Prostate gland (tissue), 2 donors: ENCODE results near the gene PRRG2. TPM values are rescaled to one million over a fixed set of nuclear protein-coding genes. Genes with fewer than 3 reads are reported as not detected.

Experiments
- DNase-seq: peaks from one replicate; pipeline ENCODE4 v3.0.0-alpha.2; 2019; ENCODE audit warnings: low spot score
- H3K27ac ChIP-seq, 2 donors: fragments of 200-600 bp; sonication (generic); 2 replicates each; pipeline ENCODE4 v1.5.1; 2017 to 2019
- H3K27me3 ChIP-seq: fragments of 200-600 bp; sonication (generic); replicated peaks from 2 replicates; pipeline ENCODE4 v1.5.1; 2019; ENCODE audit not compliant: insufficient read depth
- H3K36me3 ChIP-seq, 2 donors: fragments of 200-600 bp; sonication (generic); 1 replicate in 1 of 2; 2 replicates in 1 of 2; pipeline versions ENCODE4 v1.5.1 to v1.8.1; 2017 to 2019
- H3K4me1 ChIP-seq: fragments of 200-600 bp; sonication (generic); replicated peaks from 2 replicates; pipeline ENCODE4 v1.5.1; 2019
- H3K4me3 ChIP-seq, 2 donors: fragments of 200-600 bp; sonication (generic); 2 replicates each; pipeline ENCODE4 v1.5.1; 2017 to 2019
- H3K9me3 ChIP-seq: fragments of 200-600 bp; sonication (generic); 2 replicates; pipeline ENCODE4 v1.5.1; 2017
- POLR2A ChIP-seq: fragments of 450-650 bp; IDR thresholded peaks from one replicate; pipeline ENCODE4 v1.6.1; 2016; ENCODE audit warnings: antibody characterized with exemption, mild to moderate bottlenecking
- POLR2AphosphoS5 ChIP-seq: sonication (generic); formaldehyde crosslinking; IDR thresholded peaks from one replicate; pipeline ENCODE4 v1.6.1; 2017; ENCODE audit warnings: antibody characterized with exemption
- WGBS: methylation state at CpG from one replicate; pipeline ENCODE4 v1.1.5; 2018; 5-methylcytosine and 5-hydroxymethylcytosine counted together
- intact Hi-C: fragments of 100-400 bp; cut with DNase I; formaldehyde crosslinking; loops from one replicate; pipeline ENCODE4 v1.14.2; 2022
- total RNA-seq, 2 donors: library from RNA; depleted of rRNA; stranded (reverse); fragments of >200 nt; gene quantifications; one replicate each; pipeline ENCODE4 v1.1.0, GENCODE V29; 2016
- TF ChIP-seq, protein P1 (sequence below), 4 experiments: fragments of 200-600 bp in 2 of 4; fragments of 450-650 bp in 2 of 4; sonication (generic) in 2 of 4; IDR thresholded peaks; 1 replicate in 3 of 4; 2 replicates in 1 of 4; pipeline ENCODE4 v1.5.1; 2016 to 2019; ENCODE audit warnings: antibody characterized with exemption in 4 of 4, mild to moderate bottlenecking in 2 of 4, moderate library complexity in 2 of 4

Gene PRRG2
- 10 to 100 TPM in 1 of 2 donors, 1 to 10 TPM in 1; 8.1 to 22.5 TPM for total RNA-seq

DNA sequence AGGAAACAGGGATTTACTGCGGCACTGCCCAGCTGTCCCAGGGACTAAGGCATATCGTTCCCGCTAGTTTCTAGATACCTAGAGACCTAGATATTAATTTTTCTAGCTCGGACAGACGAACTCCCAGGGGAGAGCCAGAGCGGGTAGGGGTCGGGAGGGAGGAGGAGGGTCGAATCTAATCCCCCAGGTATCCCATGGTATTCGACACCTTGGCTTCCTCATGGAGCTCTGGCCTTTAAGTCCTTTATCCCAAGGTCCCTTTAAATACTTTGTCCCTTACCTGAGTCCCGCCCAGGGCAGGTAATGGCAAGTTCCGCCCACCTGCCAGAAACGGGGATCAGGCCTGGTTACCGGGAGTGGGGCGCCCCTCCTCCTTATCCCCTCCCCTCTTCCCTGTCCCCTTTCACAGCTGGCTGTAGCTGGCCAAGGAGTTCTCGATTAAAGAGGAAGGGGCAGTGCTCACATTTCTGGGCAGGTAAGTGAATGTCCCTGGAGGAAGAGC lies at the start of gene PRRG2:
PRRG2 (plus strand) TSS at position 310 of the 502 bp plus-strand sequence. CDS start 1,904 bp downstream, outside the sequence.
- Histone ChIP-seq H3K27me3 (no peaks in the 10 kb centered on the region), H3K27ac (peak within 1 kb of the TSS; percentile 71 to 74), H3K4me1 (no peaks in the 10 kb centered on the region), H3K4me3 (peak within 1 kb of the TSS; percentile 48 to 63), H3K9me3 (no peaks in the 10 kb centered on the region), H3K36me3 (no peaks in the 10 kb centered on the region)
- TF ChIP-seq, protein P1, sequence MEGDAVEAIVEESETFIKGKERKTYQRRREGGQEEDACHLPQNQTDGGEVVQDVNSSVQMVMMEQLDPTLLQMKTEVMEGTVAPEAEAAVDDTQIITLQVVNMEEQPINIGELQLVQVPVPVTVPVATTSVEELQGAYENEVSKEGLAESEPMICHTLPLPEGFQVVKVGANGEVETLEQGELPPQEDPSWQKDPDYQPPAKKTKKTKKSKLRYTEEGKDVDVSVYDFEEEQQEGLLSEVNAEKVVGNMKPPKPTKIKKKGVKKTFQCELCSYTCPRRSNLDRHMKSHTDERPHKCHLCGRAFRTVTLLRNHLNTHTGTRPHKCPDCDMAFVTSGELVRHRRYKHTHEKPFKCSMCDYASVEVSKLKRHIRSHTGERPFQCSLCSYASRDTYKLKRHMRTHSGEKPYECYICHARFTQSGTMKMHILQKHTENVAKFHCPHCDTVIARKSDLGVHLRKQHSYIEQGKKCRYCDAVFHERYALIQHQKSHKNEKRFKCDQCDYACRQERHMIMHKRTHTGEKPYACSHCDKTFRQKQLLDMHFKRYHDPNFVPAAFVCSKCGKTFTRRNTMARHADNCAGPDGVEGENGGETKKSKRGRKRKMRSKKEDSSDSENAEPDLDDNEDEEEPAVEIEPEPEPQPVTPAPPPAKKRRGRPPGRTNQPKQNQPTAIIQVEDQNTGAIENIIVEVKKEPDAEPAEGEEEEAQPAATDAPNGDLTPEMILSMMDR (IDR thresholded peaks at IDR 0.05) = no peak
- TF ChIP-seq POLR2AphosphoS5 (no peak), POLR2A (no peak)
- peak; percentile 51 for DNase-seq
- WGBS = 19% methylated on average over 15 of the region's 15 CpGs
- intact Hi-C loops = no loop called here

DNA sequence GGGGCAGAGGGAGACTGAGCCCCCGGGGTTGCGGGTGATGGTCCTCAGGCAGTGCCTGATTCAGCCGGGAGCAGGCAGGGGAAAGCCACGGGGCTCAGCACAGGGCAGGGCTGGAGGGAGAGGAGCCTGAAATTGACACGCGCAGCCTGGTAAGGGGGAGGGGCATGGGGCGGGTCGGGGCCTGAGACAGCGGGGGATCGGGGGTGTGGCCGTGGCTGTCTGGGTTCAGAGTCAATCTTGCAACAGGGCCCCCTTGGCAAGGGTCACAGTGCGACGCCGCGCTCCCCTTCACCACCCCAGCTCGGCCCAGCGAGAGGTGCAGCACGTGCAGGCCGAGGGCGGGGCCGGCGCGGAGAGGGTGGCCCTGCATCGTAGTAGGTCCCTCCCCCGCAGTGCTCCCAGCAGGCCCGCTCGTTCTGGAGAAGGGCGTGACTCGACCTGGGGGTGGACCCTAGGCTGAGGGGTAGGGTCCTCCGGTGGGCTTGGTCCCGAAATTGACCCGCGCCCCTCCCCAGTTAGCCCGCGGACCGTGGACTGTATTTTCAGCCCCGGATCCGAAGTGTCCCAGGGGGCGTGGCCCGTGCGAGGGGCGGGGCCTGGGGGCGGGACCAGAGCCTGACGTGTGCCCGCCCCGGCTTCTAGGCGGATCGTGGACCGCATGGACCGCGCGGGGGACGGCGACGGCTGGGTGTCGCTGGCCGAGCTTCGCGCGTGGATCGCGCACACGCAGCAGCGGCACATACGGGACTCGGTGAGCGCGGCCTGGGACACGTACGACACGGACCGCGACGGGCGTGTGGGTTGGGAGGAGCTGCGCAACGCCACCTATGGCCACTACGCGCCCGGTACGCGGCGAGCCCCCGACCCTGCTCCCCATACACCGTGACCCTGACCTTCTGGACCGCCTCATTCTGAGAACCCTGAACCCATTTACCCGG lies 47.3 kb upstream of the PRRG2 start:
- DNase-seq = peak; percentile 55
- Histone ChIP-seq H3K4me3 (peak overlapping the region; percentile 41 to 44), H3K27ac (no peak overlapping the region), H3K9me3 (no peaks in the 10 kb centered on the region), H3K4me1 (no peaks in the 10 kb centered on the region), H3K27me3 (no peaks in the 10 kb centered on the region), H3K36me3 (no peaks in the 10 kb centered on the region)
- TF ChIP-seq, protein P1 (IDR thresholded peaks at IDR 0.05) = peak in 2 of 4 experiments; percentile 11 to 52
- no peak for TF ChIP-seq POLR2A
- TF ChIP-seq POLR2AphosphoS5 = peak; percentile 42
- intact Hi-C loops = no loop called here
- WGBS = 5% methylated on average over 81 of the region's 87 CpGs

DNA sequence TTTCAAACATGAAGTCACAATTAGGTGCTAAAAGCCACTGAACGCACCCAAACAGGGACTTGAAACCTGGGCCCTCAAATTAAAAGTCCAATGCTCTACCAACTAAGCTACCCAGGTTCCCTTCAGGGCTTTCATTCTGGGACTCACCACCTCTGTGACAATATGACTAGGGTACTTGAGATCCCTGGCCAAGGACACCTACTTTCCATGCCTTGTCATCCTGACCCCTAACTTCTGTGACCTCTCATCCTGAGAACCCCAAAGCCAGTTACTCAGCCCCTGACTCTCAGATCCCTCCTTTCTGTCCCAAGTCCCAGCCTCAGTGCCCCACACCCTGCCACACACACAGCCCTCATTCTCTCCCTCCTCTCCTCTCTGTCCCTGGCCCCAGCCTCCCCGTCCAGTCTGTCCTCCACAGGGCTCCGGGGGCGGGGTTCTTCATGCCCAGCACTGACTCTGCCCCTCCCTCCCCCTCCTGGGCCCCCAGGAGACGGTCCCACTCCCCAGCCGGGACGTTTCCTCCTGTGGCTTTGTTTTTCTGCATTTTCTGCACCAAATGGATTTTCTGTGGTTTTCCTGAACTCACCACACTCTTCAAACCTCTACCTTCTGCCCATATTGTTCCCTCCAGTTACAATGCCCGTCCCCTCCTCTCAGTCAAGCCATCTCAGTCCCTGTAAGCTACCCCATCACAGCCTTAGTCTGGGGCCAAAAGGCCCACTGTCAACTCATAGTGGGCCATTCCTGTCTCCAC lies 46.3 kb upstream of the PRRG2 start:
- Histone ChIP-seq H3K27me3 (no peaks in the 10 kb centered on the region), H3K36me3 (no peaks in the 10 kb centered on the region), H3K4me3 (no peak overlapping the region), H3K27ac (no peak overlapping the region), H3K9me3 (no peaks in the 10 kb centered on the region), H3K4me1 (no peaks in the 10 kb centered on the region)
- intact Hi-C loops = no loop called here
- TF ChIP-seq POLR2AphosphoS5 = no peak
- TF ChIP-seq, protein P1 (IDR thresholded peaks at IDR 0.05) = no peak
- no peak for TF ChIP-seq POLR2A
- WGBS = 78% methylated on average over 8 of the region's 8 CpGs
- no peak for DNase-seq

DNA sequence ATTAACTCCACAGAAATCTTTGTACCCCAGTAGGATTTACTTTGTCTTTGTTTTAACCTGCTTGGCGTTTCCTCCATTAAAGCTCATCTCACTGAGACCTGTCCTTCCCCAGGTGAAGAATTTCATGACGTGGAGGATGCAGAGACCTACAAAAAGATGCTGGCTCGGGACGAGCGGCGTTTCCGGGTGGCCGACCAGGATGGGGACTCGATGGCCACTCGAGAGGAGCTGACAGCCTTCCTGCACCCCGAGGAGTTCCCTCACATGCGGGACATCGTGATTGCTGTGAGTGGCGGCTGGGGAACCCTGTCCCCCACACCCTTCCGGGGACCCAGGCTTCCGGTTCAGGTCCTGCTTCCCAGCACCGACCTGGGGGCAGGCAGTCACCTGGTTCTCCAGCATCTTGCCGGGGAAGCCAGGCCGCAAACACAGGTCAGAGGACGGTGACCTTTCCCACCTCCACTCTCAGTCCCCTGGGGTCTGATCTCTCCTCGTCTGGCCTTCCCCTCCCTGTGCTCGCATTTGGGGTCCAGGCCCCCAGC lies 44.1 kb upstream of the PRRG2 start:
- Histone ChIP-seq H3K4me1 (no peaks in the 10 kb centered on the region), H3K4me3 (no peak overlapping the region), H3K36me3 (no peaks in the 10 kb centered on the region), H3K27ac (no peak overlapping the region), H3K9me3 (no peaks in the 10 kb centered on the region), H3K27me3 (no peaks in the 10 kb centered on the region)
- intact Hi-C loops = no loop called here
- DNase-seq = no peak
- WGBS = 89% methylated on average over 22 of the region's 22 CpGs
- TF ChIP-seq, protein P1 (IDR thresholded peaks at IDR 0.05) = no peak
- no peak for TF ChIP-seq POLR2A
